GM18520 (cell line): ENCODE measurements around the gene FKBP1A.

ENCODE experiments used
- ATAC-seq: cut with Tn5 transposase; IDR thresholded peaks from one replicate; pipeline ENCODE4 v1.9.1; 2021; ENCODE audit not compliant: unreplicated experiment

Gene FKBP1A

GRCh38 chr20:1320902-1321653, 71.8 kb downstream of the FKBP1A start:
- ATAC-seq = no peak

DNA sequence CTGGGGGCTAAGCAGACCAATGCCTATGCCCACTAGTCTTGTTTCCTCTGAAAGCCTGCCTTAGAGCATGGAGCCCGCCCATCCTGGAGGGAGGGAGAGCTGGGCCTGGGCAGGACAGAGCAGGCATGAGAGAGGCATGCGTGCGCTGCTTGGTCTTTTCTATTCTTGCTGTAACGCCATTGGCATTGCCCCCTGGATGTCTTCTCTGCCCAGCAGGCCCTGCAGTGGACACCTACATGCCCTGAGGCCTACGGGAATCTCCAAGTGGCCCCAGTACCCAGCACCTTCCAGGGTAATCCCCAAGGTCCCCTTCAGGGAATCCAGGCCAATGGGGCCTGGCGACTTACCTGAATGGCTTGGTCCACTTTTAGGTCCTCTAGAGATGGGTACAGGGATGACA, 72.8 kb downstream of the FKBP1A start:
- no peak for ATAC-seq

GRCh38 chr20:1319462-1319861, 73.4 kb downstream of the FKBP1A start:
- ATAC-seq = no peak

DNA sequence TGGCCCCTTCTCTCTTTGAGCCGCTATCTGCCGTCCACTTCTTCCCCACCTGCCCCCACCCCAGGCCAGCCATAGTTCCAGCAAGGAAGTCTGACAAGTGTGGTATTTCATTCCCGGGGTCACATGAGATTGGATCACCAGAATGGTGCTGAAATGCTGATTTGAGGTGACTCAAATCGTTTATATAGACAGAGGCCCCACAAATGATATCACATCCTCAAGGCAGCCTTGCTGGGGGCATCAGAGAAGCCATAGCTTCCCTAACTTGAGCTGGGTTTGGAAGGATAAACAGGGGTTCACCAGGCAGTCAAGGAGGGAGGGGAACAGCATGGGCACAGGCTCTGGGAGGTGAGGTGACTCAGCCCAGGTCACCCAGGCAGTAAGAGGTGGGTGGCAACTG, 73.8 kb downstream of the FKBP1A start:
- ATAC-seq = no peak
